Effector CD4-positive, alpha-beta T cell (primary cell): ENCODE data around the gene RPIA.
"Not testable (repeated sequence)": the region's sequence is repeated elsewhere in the genome, so short reads cannot be mapped to it uniquely, and the experiment has no call there.

ENCODE experiments used
- DNase-seq: peaks from one replicate; pipeline ENCODE4 v3.0.0-alpha.2; 2020

Gene RPIA

DNA sequence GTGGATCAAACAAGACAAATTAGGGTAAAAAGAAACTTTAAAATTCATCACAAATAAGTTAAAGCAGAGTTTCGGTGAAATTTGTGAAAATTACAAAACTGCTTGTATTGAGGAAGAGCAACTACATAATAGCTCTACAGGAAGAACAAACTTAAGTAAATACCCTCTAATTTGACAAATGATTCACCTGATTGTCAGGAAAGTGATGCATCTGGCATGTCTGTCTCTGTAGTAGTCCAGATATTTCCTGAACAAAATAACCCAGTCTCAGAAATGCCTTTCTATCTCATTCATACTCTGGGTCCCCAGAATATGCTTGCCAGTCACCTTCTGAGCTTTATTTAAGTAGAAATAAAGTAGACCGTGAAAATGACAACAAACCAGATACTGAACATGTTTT is 104.5 kb downstream of the RPIA start:
- DNase-seq = not testable (repeated sequence)

DNA sequence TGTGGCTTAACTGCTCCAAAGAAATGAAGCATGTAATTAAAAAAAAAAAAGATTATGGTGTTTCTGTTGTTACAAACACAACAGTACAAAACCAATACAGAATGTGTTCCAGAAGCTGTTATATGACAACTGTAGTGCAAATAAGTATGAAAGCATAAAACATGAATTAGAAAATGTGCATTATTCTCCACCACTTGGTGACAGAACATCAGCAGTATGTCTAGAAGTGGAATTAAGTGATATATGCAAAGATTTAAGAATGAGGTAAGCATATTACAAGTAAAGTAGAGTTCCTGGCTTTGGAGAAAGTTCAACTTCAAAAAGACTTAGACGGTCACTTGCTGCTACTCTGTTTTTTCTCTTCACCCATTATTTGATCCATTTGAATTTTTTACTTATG is 105.0 kb downstream of the RPIA start:
- DNase-seq = not testable (repeated sequence)

DNA sequence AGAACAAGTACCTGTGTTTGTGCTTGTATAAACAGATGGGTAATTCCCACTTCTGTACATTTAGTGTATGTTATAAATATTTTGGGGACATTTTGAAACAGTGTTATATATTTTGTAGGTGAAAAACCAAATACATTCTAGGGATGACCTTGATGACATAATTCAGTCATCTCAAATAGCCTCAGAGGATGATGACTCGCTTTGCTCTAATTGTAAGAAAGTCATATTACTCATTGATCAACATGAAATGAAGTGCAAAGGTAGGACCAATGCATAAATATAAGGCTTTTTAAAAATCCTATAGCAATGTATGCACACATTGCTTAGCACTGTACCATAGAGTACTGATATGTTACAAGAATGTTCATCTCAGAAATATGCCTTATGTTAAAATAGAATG is 105.7 kb downstream of the RPIA start:
- DNase-seq = not testable (repeated sequence)
